Motor neuron (in vitro differentiated cells): ENCODE measurements around the gene PARD6B. TPM values are rescaled to one million over a fixed set of nuclear protein-coding genes. Genes with fewer than 3 reads are reported as not detected.
A peak's percentile ranks its signal among the peaks of the same experiment; 100 is the strongest.
"Not testable (repeated sequence)": the region's sequence is repeated elsewhere in the genome, so short reads cannot be mapped to it uniquely, and the experiment has no call there.

Experiments
- ATAC-seq, 8 experiments: fragments of 200-7000 bp; cut with Tn5 transposase; replicated peaks in 6 of 8; 2 replicates each; pipeline ENCODE4 v1.8.0; 2021; ENCODE audit warnings: mild to moderate bottlenecking in 8 of 8, moderate library complexity in 8 of 8
- H3K27ac ChIP-seq, 2 donors: fragments of 250-450 bp; sonication (Bioruptor Pico); 2 replicates each; pipeline ENCODE4 v1.9.0; 2021; ENCODE audit warnings: antibody characterized with exemption in 2 of 2, mild to moderate bottlenecking in 2 of 2, moderate library complexity in 1 of 2
- H3K4me1 ChIP-seq, 2 donors: fragments of 250-450 bp; sonication (Bioruptor Pico); replicated peaks in 1 of 2; 2 replicates each; pipeline ENCODE4 v1.6.1; 2021; ENCODE audit warnings: antibody characterized with exemption in 2 of 2, mild to moderate bottlenecking in 2 of 2, moderate library complexity in 1 of 2
- H3K4me3 ChIP-seq, 5 donors: fragments of 250-450 bp; sonication (Bioruptor Pico); 2 replicates each; pipeline ENCODE4 v1.9.0; 2021; ENCODE audit warnings: antibody characterized with exemption in 5 of 5, mild to moderate bottlenecking in 5 of 5, moderate library complexity in 4 of 5
- WGBS, 10 experiments: fragments of 450-650 bp; shearing (Covaris generic); methylation state at CpG; one replicate each; pipeline ENCODE4 v1.0.0; 2022; 5-methylcytosine and 5-hydroxymethylcytosine counted together
- in situ Hi-C, 9 experiments: fragments of 400-800 bp; cut with MboI; loops; one replicate each; pipeline ENCODE4 v1.15.0; 2021; ENCODE audit warnings: low sequenced_read_pairs in 9 of 9, low pct_unique_long_range_greater_than_20kb in 2 of 9; ENCODE audit not compliant: unreplicated experiment in 9 of 9
- total RNA-seq, 8 experiments: library from RNA; unstranded; fragments of 300-600 nt; gene quantifications; 2 replicates each; pipeline versions ENCODE4 v1.2.3 to v1.2.4, GENCODE V29; 2022

PARD6B gene
- total RNA-seq, 8 experiments from 2014 or later: 1.5 to 12.7 (median 6.6) TPM

DNA sequence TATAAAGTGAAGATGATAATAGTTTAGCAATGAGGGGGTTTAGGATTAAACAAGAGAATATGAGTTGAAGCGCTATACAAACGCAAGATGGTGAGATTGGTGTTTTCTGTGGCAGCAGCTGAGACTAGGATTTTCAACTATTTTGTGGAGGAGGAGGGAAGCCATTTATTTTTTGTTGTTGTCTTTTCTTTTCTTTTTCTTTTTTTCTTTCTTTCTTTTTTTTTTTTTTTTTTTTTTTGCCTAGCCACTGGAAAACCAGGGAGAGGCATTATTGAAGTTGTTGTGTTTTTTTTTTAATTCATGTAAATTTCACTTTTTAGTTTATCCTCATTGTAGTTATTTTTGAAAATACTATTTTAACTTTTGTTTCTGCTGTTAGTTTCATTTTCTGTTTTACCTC lies 15.9 kb downstream of the PARD6B start:
- Histone ChIP-seq H3K4me3 (no peak overlapping the region), H3K4me1 (peaks cover 7 to 10% of the 10 kb centered on the region in 2 donors), H3K27ac (no peak overlapping the region)
- ATAC-seq: no peak
- WGBS, 10 experiments: 93 to 100% (median 100%) methylated on average over 1 to 2 of the region's 2 CpGs
- in situ Hi-C loops: no loop called here

DNA sequence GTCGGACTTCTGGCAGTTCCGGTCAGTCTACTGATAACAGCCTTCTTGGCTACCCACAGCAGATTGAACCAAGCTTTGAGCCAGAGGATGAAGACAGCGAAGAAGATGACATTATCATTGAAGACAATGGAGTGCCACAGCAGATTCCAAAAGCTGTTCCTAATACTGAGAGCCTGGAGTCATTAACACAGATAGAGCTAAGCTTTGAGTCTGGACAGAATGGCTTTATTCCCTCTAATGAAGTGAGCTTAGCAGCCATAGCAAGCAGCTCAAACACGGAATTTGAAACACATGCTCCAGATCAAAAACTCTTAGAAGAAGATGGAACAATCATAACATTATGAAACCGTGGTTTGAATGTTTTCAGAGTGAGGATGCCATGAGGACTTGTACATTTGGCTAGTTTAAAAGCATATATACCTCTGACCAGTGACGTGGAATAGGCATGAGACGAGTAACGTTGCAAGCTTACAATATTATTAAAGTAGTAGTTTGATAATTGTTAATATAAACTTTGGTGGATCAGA lies 18.8 kb downstream of the PARD6B start:
- in situ Hi-C loops: no loop called here
- no peak for ATAC-seq
- Histone ChIP-seq H3K27ac (no peak overlapping the region), H3K4me3 (no peak overlapping the region), H3K4me1 (peaks cover 3 to 8% of the 10 kb centered on the region in 2 donors)
- WGBS, 10 experiments: 32 to 100% (median 85%) methylated on average over 2 to 8 of the region's 8 CpGs; no CpG with 5 or more reads in 1 of the 10 experiments

DNA sequence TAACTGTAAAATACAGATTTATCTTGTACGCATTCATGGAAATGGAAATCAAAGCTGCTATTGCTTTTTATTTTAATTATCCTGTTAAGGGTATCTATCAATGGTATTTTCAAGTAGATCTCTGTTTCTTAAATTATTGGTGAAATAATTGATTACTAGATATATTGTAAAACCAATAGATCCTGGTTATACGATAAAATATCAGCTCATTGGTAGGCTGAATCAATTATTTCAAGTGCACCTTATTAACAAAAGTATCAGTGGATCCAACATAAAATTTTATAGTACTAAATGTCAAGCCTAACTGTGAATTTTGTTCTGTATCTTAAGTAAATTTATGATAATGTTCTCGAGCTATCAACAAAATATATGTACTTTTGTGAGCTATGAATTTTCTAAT lies 21.8 kb downstream of the PARD6B start:
- WGBS, 10 experiments: 78 to 100% (median 89%) methylated on average over 1 to 3 of the region's 3 CpGs

DNA sequence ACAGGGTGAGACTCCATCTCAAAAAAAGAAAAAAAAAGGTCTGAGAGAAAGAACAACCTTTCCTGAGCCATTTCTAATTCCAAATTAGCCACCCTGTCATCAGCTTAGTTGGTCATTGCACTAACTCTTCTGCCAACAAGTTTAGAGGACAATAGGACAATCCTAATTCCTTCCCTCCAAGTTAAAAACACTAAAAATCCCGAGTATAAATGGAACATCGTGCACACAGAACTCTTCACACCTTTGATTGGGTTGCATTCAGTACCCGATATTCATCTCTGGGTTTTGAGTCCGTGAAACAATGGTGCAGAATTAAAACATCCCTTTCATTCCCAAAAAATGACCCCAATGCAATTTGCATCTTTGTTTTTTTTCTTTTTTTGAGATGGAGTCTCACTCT lies 23.0 kb downstream of the PARD6B start:
- Histone ChIP-seq H3K4me3 (no peak overlapping the region), H3K4me1 (no peaks in the 10 kb centered on the region), H3K27ac (no peak overlapping the region)
- WGBS, 10 experiments: 67 to 100% (median 100%) methylated on average over 1 to 4 of the region's 4 CpGs; no CpG with 5 or more reads in 1 of the 10 experiments
- in situ Hi-C loops: no loop called here
- ATAC-seq: no peak

More for the DNA sequence above, 21.8 kb downstream of the PARD6B start:
- no peak for ATAC-seq
- in situ Hi-C loops: no loop called here
- H3K27ac ChIP-seq: no peak overlapping the region
- H3K4me1 ChIP-seq: no peaks in the 10 kb centered on the region
- no peak overlapping the region for H3K4me3 ChIP-seq

DNA sequence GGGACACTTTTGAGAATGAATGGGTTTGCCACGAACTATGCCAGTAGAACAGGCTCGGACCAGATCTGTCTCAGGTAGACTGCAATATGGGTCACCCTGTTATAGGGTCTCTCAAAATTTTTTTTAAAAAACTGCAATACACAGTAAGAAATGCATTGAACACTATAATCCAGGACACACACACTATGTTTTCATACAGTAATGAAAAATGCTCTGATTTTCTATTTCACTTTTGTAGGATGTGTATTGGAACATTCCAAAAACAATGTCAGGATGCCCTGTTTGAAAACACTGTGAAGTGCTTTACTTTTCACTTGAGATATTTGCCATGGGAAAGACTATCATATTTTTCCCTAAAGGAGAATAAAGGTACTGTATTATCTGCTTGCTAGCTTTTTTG lies 25.1 kb downstream of the PARD6B start:
- in situ Hi-C loops: no loop called here
- Histone ChIP-seq H3K4me1 (peaks cover 0 to 5% of the 10 kb centered on the region in 2 donors), H3K27ac (no peak overlapping the region), H3K4me3 (no peak overlapping the region)
- no peak for ATAC-seq
- WGBS, 10 experiments: 38 to 100% (median 71%) methylated on average over 1 to 2 of the region's 2 CpGs; no CpG with 5 or more reads in 3 of the 10 experiments

DNA sequence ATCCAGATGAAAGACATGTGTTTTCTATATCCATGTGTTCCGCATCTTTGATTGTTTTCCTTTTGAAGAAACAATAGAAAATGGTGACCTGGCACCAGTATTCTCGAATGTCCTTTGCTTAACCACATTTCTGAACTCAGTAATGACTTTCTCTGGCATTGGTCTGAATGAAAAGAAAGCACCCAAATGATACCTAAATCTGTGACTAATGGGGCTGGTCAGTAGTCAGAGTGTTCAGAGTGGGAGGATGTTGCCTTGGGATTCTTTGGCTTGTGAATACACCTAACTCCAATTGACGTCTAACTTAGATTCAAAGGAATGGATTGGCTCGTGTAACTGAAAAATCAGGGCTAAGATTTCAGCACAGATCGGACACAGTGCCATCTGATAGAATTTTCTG lies 27.1 kb downstream of the PARD6B start:
- Histone ChIP-seq H3K27ac (no peak overlapping the region), H3K4me1 (peaks cover 3 to 12% of the 10 kb centered on the region in 2 donors), H3K4me3 (no peak overlapping the region)
- WGBS, 10 experiments: 30 to 93% (median 77%) methylated on average over 2 to 5 of the region's 5 CpGs
- ATAC-seq: no peak
- in situ Hi-C loops: no loop called here

DNA sequence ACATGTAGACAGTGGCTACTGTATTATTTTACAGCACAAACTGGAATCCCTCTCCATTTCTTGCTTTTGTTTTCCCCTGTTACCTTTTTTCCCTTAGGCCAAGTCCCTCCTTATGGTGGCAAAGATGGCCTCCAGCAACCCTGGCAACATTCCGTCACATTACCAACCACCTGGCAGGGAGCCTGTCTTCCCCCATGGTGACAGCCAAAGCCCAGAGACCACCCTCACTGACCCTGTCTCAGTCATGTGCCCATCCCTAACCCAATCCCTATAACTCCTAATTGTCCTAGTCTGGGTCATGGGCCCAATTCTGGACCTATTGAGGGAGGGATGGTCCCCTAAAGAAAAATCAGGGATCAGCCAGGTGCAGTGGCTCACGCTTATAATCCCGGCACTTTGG lies 27.6 kb downstream of the PARD6B start:
- no peak overlapping the region for H3K27ac ChIP-seq
- no peak for ATAC-seq
- in situ Hi-C loops: no loop called here
- no peak overlapping the region for H3K4me3 ChIP-seq
- WGBS, 10 experiments: 83 to 100% (median 97%) methylated on average over 1 to 3 of the region's 3 CpGs; no CpG with 5 or more reads in 4 of the 10 experiments
- H3K4me1 ChIP-seq: peaks cover 3 to 12% of the 10 kb centered on the region in 2 donors

DNA sequence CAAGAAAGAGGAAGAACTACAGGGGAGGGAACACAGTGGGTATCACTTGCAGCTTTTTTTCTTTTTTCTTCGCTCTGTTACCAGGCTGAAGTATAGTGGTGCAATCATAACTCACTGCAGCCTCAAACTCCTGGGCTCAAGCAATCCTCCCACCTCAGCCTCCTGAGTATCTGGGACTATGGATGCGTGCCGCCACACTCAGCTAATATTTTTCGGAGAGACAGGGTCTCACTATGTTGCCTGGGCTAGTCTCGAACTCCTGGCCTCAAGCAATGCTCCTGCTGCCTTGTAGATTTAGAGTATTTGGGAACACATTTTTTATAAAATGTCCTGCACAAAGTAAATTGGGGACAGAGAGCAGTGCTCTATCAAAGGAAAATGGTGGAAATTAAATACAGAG lies 28.3 kb downstream of the PARD6B start:
- peaks cover 3 to 12% of the 10 kb centered on the region in 2 donors for H3K4me1 ChIP-seq
- no peak for ATAC-seq
- in situ Hi-C loops: no loop called here
- WGBS, 10 experiments: 73 to 100% (median 98%) methylated on average over 1 to 5 of the region's 5 CpGs; no CpG with 5 or more reads in 1 of the 10 experiments
- no peak overlapping the region for H3K4me3 ChIP-seq
- no peak overlapping the region for H3K27ac ChIP-seq

DNA sequence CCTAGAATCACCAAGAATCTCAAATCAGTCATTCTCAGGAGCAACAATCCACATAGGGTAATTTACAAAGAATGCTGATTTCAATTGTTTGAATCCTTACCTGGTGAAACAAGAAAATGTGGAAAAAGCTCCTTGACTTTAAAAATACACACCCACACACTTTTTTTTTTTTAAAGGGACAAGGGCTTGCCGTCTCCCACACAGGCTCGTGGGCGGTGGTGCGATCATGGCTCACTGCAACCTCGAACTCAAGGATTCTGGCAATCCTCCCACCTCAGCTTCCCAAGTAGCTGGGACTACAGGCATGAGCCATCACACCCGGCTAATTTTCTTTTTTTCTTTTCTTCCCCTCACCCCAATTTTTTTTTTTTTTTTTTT lies 30.7 kb downstream of the PARD6B start:
- Histone ChIP-seq H3K4me1 (peaks cover 4 to 14% of the 10 kb centered on the region in 2 donors), H3K4me3 (no peak overlapping the region), H3K27ac (no peak overlapping the region)
- in situ Hi-C loops: no loop called here
- no peak for ATAC-seq
- 43 to 90% (median 78%) methylated on average over 1 to 6 of the region's 6 CpGs; no CpG with 5 or more reads in 1 of the 10 experiments for WGBS, 10 experiments

DNA sequence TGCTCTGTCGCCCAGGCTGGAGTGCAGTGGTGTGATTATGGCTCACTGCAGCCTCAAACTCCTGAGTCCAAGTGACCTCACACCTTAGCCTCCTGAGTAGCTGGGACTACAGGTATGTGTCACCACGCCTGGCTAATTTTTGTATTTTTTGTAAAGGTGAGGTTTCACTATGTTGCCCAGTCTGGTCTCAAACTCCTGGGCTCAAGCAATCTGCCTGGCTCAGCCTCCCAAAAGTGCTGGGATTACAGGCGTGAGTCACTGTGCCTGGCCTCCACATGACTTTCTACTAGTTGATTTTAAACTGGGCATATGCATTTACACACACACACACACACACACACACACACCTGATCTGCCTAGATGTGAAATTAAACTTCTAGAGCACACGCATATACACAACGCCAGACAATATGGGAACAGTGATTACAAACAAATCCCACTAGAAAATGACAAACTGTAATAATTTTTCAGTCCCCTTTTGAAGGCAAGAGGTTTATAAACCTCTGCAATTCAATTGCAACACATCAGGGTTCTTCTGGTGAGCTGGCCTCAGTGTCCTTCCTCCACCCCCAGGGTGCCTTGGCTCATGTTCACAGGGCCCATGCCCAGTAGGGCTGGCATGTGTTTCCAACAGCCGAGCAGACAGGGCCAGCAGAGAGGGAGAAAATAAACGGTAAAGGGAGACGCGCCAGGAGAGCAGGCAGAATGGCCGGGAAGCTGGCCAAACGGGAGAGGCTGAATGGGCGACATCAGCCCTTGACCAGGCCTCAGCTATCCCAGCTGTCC lies 31.2 kb downstream of the PARD6B start:
- ATAC-seq: peak in 4 of 8 experiments; percentile 14 to 61 (median 33)
- in situ Hi-C loops: no loop called here
- H3K4me1 ChIP-seq: peaks cover 9 to 18% of the 10 kb centered on the region in 2 donors
- 17 to 100% (median 87%) methylated on average over 1 to 9 of the region's 12 CpGs; no CpG with 5 or more reads in 3 of the 10 experiments for WGBS, 10 experiments
- no peak overlapping the region for H3K4me3 ChIP-seq
- no peak overlapping the region for H3K27ac ChIP-seq

DNA sequence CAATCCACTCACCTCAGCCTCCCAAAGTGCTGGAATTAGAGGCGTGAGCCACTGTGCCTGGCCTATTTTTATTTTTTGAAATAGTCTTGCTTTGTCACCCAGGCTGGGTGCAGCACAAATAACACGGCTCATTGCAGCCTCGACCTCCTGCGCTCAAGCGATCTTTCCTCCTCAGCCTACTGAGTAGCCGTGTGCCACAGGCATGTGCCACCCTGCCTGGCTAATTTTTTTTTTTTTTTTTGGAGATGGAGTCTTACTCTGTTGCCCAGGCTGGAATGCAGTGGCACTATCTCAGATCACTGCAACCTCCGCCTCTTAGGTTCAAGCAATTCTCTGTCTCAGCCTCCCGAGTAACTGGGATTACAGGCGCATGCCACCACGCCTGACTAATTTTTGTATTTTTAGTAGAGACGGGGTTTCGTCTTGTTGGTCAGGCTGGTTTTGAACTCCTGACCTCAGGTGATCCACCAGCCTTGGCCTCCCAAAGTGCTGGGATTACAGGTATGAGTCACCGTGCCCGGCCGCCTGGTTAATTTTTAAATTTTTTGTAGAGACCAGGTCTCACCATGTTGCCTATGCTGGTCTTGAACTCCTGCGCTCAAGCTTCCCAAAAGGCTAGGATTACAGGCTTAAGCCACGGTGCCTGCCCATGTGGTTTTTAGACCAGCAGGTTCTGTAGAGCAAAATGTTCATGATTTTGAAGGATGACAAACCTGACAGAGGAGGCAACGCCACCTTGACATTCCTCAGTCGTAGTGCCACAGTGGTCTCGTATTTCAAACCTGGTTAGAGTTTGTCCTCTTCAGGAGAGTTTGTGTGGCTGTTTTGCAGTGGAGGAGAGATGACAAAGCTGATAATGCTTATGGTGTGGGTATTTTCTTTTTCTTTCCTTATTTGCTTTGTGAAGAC lies 32.4 kb downstream of the PARD6B start:
- in situ Hi-C loops, H3K4me3 ChIP-seq, H3K27ac ChIP-seq, ATAC-seq: not testable (repeated sequence)
- H3K4me1 ChIP-seq: peaks cover 9 to 18% of the 10 kb centered on the region in 2 donors
- 71 to 100% (median 91%) methylated on average over 1 to 10 of the region's 20 CpGs; no CpG with 5 or more reads in 2 of the 10 experiments for WGBS, 10 experiments

DNA sequence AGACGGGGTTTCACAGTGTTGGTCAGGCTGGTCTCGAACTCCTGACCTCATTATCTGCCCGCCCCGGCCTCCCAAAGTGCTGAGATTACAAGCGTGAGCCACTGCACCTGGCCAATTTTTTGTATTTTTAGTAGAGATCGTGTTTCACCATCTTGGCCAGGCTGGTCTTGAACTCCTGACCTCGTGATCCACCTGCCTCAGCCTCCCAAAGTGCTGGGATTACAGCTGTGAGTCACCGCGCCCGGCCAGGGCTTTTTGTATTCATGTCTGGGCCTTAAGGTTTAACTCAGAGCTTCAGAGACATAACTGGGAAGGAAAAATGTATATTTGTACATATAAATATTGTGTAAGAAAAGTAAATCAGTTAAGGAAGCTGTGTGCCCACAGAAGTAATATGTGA lies 33.9 kb downstream of the PARD6B start:
- H3K27ac ChIP-seq, H3K4me3 ChIP-seq, in situ Hi-C loops: not testable (repeated sequence)
- ATAC-seq: peak in 1 of 8 experiments; percentile 45
- 65 to 96% (median 73%) methylated on average over 3 to 6 of the region's 10 CpGs; no CpG with 5 or more reads in 3 of the 10 experiments for WGBS, 10 experiments
- peaks cover 9 to 18% of the 10 kb centered on the region in 2 donors for H3K4me1 ChIP-seq

DNA sequence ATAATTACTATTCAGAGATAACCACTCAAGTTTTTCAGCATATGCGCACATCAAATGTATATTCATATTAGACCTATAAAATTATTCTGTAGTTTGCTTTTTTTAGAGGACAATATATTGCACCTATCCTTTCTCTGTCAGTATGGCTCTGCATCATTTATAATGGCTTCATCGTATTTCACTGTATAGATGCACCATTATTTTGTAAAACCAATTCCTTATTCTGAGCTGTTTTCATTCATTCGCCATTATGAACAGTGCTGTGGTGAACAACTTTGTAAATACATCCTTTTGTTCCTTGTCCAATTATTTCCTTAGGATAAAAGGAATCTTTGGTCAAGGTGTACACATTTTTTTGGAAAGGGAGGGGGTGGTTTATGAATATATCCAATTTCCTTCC lies 34.3 kb downstream of the PARD6B start:
- no peak overlapping the region for H3K4me3 ChIP-seq
- H3K4me1 ChIP-seq: peaks cover 9 to 18% of the 10 kb centered on the region in 2 donors
- in situ Hi-C loops: no loop called here
- 14 to 94% (median 65%) methylated on average over 2 to 3 of the region's 3 CpGs for WGBS, 10 experiments
- H3K27ac ChIP-seq: no peak overlapping the region
- ATAC-seq: peak in 1 of 8 experiments; percentile 42
